SU-DHL-6 (cell line): ENCODE data around the gene KCNH4.

ENCODE experiments used
- EZH2phosphoT487 ChIP-seq: fragments of 200-600 bp; sonication (generic), shearing (Covaris generic); conservative IDR thresholded peaks from 2 replicates; pipeline ENCODE4 v1.6.1; 2018; ENCODE audit warnings: mild to moderate bottlenecking, antibody characterized with exemption, low read length, moderate library complexity, mixed read lengths
- TF ChIP-seq, protein P1 (sequence below): fragments of 200-600 bp; sonication (generic); IDR thresholded peaks from one replicate; pipeline ENCODE4 v1.5.1; 2017; ENCODE audit warnings: antibody characterized with exemption, mild to moderate bottlenecking, low read length, moderate library complexity; ENCODE audit not compliant: insufficient read depth, poor library complexity, severe bottlenecking

DNA sequence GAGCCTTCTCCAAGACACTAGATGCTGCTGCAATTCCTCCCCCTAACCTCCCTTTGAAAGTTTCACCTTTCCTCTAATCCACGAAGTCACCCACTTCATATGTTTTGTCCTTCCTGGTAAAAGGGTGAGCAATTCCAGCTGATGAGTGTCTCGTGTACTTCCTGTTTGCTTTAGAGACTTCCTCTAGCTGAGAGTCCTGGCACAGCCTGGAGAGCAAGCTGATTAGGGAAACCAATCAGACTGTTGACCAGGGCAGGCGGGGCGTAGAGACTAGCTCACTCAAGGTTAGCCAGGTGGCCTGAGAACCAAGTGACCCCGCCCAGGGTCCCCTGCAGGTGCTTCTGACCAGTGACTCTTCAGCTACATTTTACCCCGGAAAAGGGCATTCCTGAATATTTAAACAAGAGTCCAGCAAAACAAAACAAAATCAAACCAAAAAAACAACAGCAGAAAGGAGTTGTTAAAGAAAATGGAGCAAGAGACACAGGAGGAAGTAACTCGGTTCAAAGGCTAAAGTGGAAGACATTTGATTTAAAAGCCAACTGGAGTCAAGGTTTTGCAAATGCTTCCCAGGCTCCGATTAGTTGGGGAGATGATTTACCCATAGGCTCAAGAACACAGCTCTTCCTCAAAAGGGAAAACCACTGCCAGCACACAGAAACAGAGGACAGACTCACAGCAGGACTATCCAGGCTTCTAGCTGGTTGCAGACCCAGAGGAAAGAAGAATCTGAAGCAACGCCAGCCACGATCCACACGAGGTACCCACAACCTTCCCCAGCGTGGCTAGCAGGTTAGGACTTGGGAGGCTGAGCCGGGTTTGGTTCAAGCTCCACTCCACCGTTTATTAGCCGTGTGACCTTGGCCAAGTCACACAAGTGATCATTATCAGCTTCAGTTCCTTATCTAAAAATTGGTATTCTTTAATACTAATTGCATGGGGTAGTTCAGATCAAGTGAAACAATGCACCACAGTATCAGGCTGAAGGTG, 45.0 kb downstream of the KCNH4 start:
- TF ChIP-seq EZH2phosphoT487, result no peak
- TF ChIP-seq, protein P1, sequence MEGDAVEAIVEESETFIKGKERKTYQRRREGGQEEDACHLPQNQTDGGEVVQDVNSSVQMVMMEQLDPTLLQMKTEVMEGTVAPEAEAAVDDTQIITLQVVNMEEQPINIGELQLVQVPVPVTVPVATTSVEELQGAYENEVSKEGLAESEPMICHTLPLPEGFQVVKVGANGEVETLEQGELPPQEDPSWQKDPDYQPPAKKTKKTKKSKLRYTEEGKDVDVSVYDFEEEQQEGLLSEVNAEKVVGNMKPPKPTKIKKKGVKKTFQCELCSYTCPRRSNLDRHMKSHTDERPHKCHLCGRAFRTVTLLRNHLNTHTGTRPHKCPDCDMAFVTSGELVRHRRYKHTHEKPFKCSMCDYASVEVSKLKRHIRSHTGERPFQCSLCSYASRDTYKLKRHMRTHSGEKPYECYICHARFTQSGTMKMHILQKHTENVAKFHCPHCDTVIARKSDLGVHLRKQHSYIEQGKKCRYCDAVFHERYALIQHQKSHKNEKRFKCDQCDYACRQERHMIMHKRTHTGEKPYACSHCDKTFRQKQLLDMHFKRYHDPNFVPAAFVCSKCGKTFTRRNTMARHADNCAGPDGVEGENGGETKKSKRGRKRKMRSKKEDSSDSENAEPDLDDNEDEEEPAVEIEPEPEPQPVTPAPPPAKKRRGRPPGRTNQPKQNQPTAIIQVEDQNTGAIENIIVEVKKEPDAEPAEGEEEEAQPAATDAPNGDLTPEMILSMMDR, result no peak
